ENCODE results near the gene TMEM8B.

TMEM8B gene

GRCh38 chr9:35914301-35914807, 85.3 kb downstream of the TMEM8B start:
- no peak overlapping the region for H4K8ac ChIP-seq (ENCODE audit: low read depth, low read length)
- DNase-seq (ENCODE audit: low spot score), result peak; percentile 62
- no peak overlapping the region for H3K4me2 ChIP-seq (ENCODE audit: insufficient read depth, low read length, poor library complexity, severe bottlenecking)
- no peak overlapping the region for H2BK15ac ChIP-seq (ENCODE audit: low read length)
- peak overlapping the region; percentile 70 for H2AFZ ChIP-seq (ENCODE audit: low read length)
- no peak overlapping the region for H3K27ac ChIP-seq (replicated peaks; ENCODE audit: low read length)
- no CpG with 5 or more reads among the region's 9 CpGs for WGBS, 2 donors (ENCODE audit: extremely low coverage in 2 of 2, insufficient read length in 2 of 2, insufficient replicate concordance in 1 of 2)
- H3K27me3 ChIP-seq (ENCODE audit: control insufficient read depth in 3 of 3, insufficient read depth in 3 of 3, low read depth in 1 of 3, low read length in 3 of 3), result no peaks in the 10 kb centered on the region
- H3K4ac ChIP-seq (ENCODE audit: low read length), result no peak overlapping the region
- no peak overlapping the region for H3K14ac ChIP-seq (ENCODE audit: low read length)
- no peak overlapping the region for H3K18ac ChIP-seq (ENCODE audit: low read length)
- no peak overlapping the region for H2AK5ac ChIP-seq (ENCODE audit: low read depth, low read length)
- H3K9ac ChIP-seq (ENCODE audit: low read depth, low read length, poor library complexity), result no peak overlapping the region
- no peaks in the 10 kb centered on the region for H3K79me1 ChIP-seq (ENCODE audit: low read depth, low read length)
- H2BK12ac ChIP-seq (ENCODE audit: low read length), result no peak overlapping the region
- H3K36me3 ChIP-seq (replicated peaks in 1 of 2; ENCODE audit: control insufficient read depth in 2 of 2, insufficient read depth in 2 of 2, low read length in 2 of 2), result no peaks in the 10 kb centered on the region
- H3K4me1 ChIP-seq (ENCODE audit: control insufficient read depth in 2 of 2, insufficient read depth in 1 of 2, low read depth in 1 of 2, low read length in 2 of 2), result peaks cover 6 to 10% of the 10 kb centered on the region in 2 donors
- H3K9me3 ChIP-seq (replicated peaks in 1 of 2; ENCODE audit: control insufficient read depth in 2 of 2, insufficient read depth in 1 of 2, low read depth in 1 of 2, low read length in 2 of 2), result no peaks in the 10 kb centered on the region
- no peak overlapping the region for H2BK120ac ChIP-seq (ENCODE audit: low read depth, low read length)
- no peak overlapping the region for H3K4me3 ChIP-seq (ENCODE audit: low read length in 2 of 2)
- no peak overlapping the region for H2BK5ac ChIP-seq (ENCODE audit: low read length)
- no peak overlapping the region for H4K91ac ChIP-seq (ENCODE audit: low read depth, low read length, poor library complexity)
- H3K23ac ChIP-seq (ENCODE audit: low read depth, low read length, poor library complexity), result no peak overlapping the region

Small RNA genes within 50 kb of the gene (small RNA-seq; reads per million reads assigned to genes)
- 2.0 reads per million for gene HINT2 (ENCODE audit: insufficient read depth)
